HepG2 (cell line): ENCODE results near the gene EMC8. TPM values are rescaled to one million over a fixed set of nuclear protein-coding genes. Genes with fewer than 3 reads are reported as not detected.

Source experiments
- ATAC-seq: fragments of 200-7000 bp; cut with Tn5 transposase; 3 replicates; pipeline ENCODE4 v1.9.1; 2020; ENCODE audit warnings: mild to moderate bottlenecking, moderate library complexity
- BruUV-seq: library from RNA; stranded (reverse); fragments of 400-500 nt; replicated peaks from 2 replicates; lab custom pipeline; 2021; lab: Mats Ljungman, UMichigan
- CTCF ChIA-PET: fragments of 300-600 bp; formaldehyde crosslinking; extraction: SDS; loops from one replicate; lab custom pipeline; 2021; ENCODE audit warnings: low total read pairs, inconsistent platforms, low intra/inter-chr PET ratio; lab: Yijun Ruan, JAX
- POLR2A ChIA-PET: fragments of 350-600 bp; sonication (Branson Sonifier 250); formaldehyde crosslinking; loops from one replicate; lab custom pipeline; 2020; ENCODE audit warnings: antibody characterized with exemption, inconsistent platforms; lab: Yijun Ruan, JAX
- DNase-seq: peaks from one replicate; pipeline ENCODE4 v3.0.0-alpha.2; 2015; ENCODE audit warnings: low spot score
- FAIRE-seq: peaks from 3 replicates; lab custom pipeline; 2011; peaks lifted over from hg19 to GRCh38; lab: Jason Lieb, UNC
- H2AFZ ChIP-seq: one replicate; pipeline ENCODE4 v1.6.1; 2011; ENCODE audit warnings: low read length, inconsistent platforms
- H3K27ac ChIP-seq: fragments of 300-600 bp; 3 replicates; pipeline ENCODE4 v1.8.0; 2011; ENCODE audit warnings: mixed run types, mild to moderate bottlenecking, mixed read lengths, low read length, inconsistent platforms; ENCODE audit not compliant: insufficient read depth; ENCODE audit errors: extremely low read length
- H3K27me3 ChIP-seq, 2 experiments: fragments of 200-600 bp in 1 of 2; 2 replicates in 1 of 2; 3 replicates in 1 of 2; pipeline versions ENCODE4 v1.6.0 to v1.8.0; 2011; ENCODE audit warnings: low read length in 2 of 2, mild to moderate bottlenecking in 2 of 2, moderate library complexity in 2 of 2, inconsistent platforms in 1 of 2; ENCODE audit not compliant: insufficient read depth in 2 of 2, control insufficient read depth in 1 of 2
- H3K36me3 ChIP-seq, 2 experiments: fragments of 200-600 bp in 1 of 2; replicated peaks in 1 of 2; 2 replicates in 1 of 2; 3 replicates in 1 of 2; pipeline versions ENCODE4 v1.5.1 to v1.8.0; 2011; ENCODE audit warnings: low read length in 2 of 2, inconsistent platforms in 1 of 2; ENCODE audit not compliant: insufficient read depth in 2 of 2, control insufficient read depth in 1 of 2
- H3K4me1 ChIP-seq: 2 replicates; pipeline ENCODE4 v1.5.1; 2012; ENCODE audit warnings: low read length, inconsistent platforms; ENCODE audit not compliant: insufficient read depth
- H3K4me2 ChIP-seq: 2 replicates; pipeline ENCODE4 v1.6.0; 2011; ENCODE audit warnings: low read depth, low read length, inconsistent platforms
- H3K4me3 ChIP-seq, 3 experiments: fragments of 200-600 bp in 1 of 3; sonication (generic), shearing (Covaris generic) in 1 of 3; replicated peaks in 1 of 3; 2 replicates each; pipeline ENCODE4 v1.5.1; 2011 to 2016; ENCODE audit warnings: low read length in 3 of 3, inconsistent platforms in 2 of 3, low read depth in 2 of 3, mild to moderate bottlenecking in 2 of 3, control low read depth in 1 of 3, mixed read lengths in 1 of 3; ENCODE audit not compliant: insufficient read depth in 1 of 3
- H3K79me2 ChIP-seq: one replicate; pipeline ENCODE4 v1.6.1; 2011; ENCODE audit warnings: low read length, inconsistent platforms; ENCODE audit not compliant: insufficient read depth
- H3K9ac ChIP-seq: 2 replicates; pipeline ENCODE4 v1.6.0; 2011; ENCODE audit warnings: mild to moderate bottlenecking, low read depth, low read length, inconsistent platforms; ENCODE audit not compliant: insufficient read depth
- H3K9me3 ChIP-seq: 2 replicates; pipeline ENCODE4 v1.5.1; 2012; ENCODE audit warnings: mild to moderate bottlenecking, low read length
- H4K20me1 ChIP-seq: 2 replicates; pipeline ENCODE4 v1.6.0; 2011; ENCODE audit warnings: inconsistent platforms, mild to moderate bottlenecking, low read length, moderate library complexity; ENCODE audit not compliant: insufficient read depth
- AGO2 ChIP-seq: fragments of 200-400 bp; formaldehyde crosslinking; optimal IDR thresholded peaks from 2 replicates; pipeline ENCODE3; 2017; ENCODE audit warnings: mild to moderate bottlenecking, low read depth, low read length, moderate library complexity
- CENPBD1 ChIP-seq: sonication (generic); formaldehyde crosslinking; IDR thresholded peaks from 2 replicates; pipeline ENCODE4 v1.8.0; 2022; ENCODE audit warnings: missing genetic modification reagents, low read depth, mild to moderate bottlenecking, borderline replicate concordance
- GTF2F1 ChIP-seq: fragments of 150-350 bp; IDR thresholded peaks from 2 replicates; pipeline ENCODE4 v1.6.1; 2014; ENCODE audit warnings: low read length
- MATR3 ChIP-seq: sonication (generic); formaldehyde crosslinking; IDR thresholded peaks from 2 replicates; pipeline ENCODE4 v1.4.0; 2020; ENCODE audit warnings: missing genetic modification reagents
- MIER3 ChIP-seq: IDR thresholded peaks from 2 replicates; pipeline ENCODE4 v1.6.1; 2016; ENCODE audit warnings: missing compliant biosample characterization, borderline replicate concordance
- PITX1 ChIP-seq: sonication (generic); formaldehyde crosslinking; IDR thresholded peaks from 2 replicates; pipeline ENCODE4 v1.5.1; 2020; ENCODE audit warnings: mild to moderate bottlenecking, missing genetic modification reagents
- ZBTB4 ChIP-seq: sonication (generic); formaldehyde crosslinking; IDR thresholded peaks from 2 replicates; pipeline ENCODE4 v1.4.0; 2020; ENCODE audit warnings: missing genetic modification reagents, mild to moderate bottlenecking, borderline replicate concordance
- ZNF230 ChIP-seq: sonication (generic); formaldehyde crosslinking; IDR thresholded peaks from 2 replicates; pipeline ENCODE4 v1.4.0; 2020; ENCODE audit warnings: mild to moderate bottlenecking, missing genetic modification reagents
- ZNF296 ChIP-seq: sonication (generic); formaldehyde crosslinking; conservative IDR thresholded peaks from 2 replicates; pipeline ENCODE4 v1.5.0; 2020; ENCODE audit warnings: mild to moderate bottlenecking, missing genetic modification reagents
- ZNF775 ChIP-seq: sonication (generic); formaldehyde crosslinking; IDR thresholded peaks from 2 replicates; pipeline ENCODE4 v1.4.0; 2020; ENCODE audit warnings: missing genetic modification reagents, mild to moderate bottlenecking, moderate library complexity, borderline replicate concordance
- WGBS: methylation state at CpG from one replicate; pipeline ENCODE4 v1.1.6; 2017; ENCODE audit warnings: low lambda C conversion rate; 5-methylcytosine and 5-hydroxymethylcytosine counted together
- in situ Hi-C: cut with HindIII; loops from 2 replicates; pipeline ENCODE4 v1.10.0; 2017; ENCODE audit warnings: low pct_unique_long_range_greater_than_20kb; ENCODE audit not compliant: extremely low pct_ligation_motif_present
- intact Hi-C: fragments of 100-400 bp; cut with micrococcal nuclease; formaldehyde crosslinking; loops from one replicate; pipeline ENCODE4 v1.10.0; 2022; ENCODE audit not compliant: unreplicated experiment
- polyA plus RNA-seq, 8 experiments: library from polyadenylated mRNA; depleted of rRNA in 3 of 8; stranded (reverse) in 7 of 8; unstranded in 1 of 8; fragments of >200 nt; fragmentation: Illumina TruSeq in 4 of 8; extraction: Trizol in 4 of 8; gene quantifications; 2 replicates each; pipeline versions ENCODE4 v1.2.1 to v1.2.3, GENCODE V29; 2011 to 2016; ENCODE audit warnings: low read depth in 4 of 8, missing spikeins in 1 of 8, mixed read lengths in 1 of 8; ENCODE audit not compliant: insufficient read depth in 1 of 8
- total RNA-seq, 5 experiments: library from RNA; depleted of rRNA; stranded (reverse); fragments of >200 nt; fragmentation: Illumina TruSeq; extraction: Trizol; gene quantifications; 2 replicates each; pipeline ENCODE4 v1.2.3, GENCODE V29; 2016; ENCODE audit warnings: low read depth in 1 of 5

The EMC8 gene
- total and polyA plus RNA-seq, 2 of the 13 experiments (the other 11 are each of a cell fraction or from before 2014, with no cell fraction given) = 55.0 to 76.0 TPM

GRCh38 chr16:85765211-85765610 is 34.1 kb downstream of the EMC8 start:
- H3K4me1 ChIP-seq = no peaks in the 10 kb centered on the region
- no peak overlapping the region for H3K27ac ChIP-seq
- H3K36me3 ChIP-seq = no peaks in the 10 kb centered on the region
- no peak overlapping the region for H3K9ac ChIP-seq
- CTCF ChIA-PET = no interaction called here
- no peak overlapping the region for H3K4me2 ChIP-seq
- H3K79me2 ChIP-seq = no peaks in the 10 kb centered on the region
- no peak for FAIRE-seq
- H4K20me1 ChIP-seq = no peaks in the 10 kb centered on the region
- no peak overlapping the region for H2AFZ ChIP-seq
- WGBS = 66% methylated on average over 7 of the region's 8 CpGs
- no peak overlapping the region for H3K4me3 ChIP-seq
- no TSS peak for BruUV-seq
- TF ChIP-seq ZNF230 (CRISPR knock-in tag) (no peak), PITX1 (CRISPR knock-in tag) (no peak), CENPBD1 (CRISPR knock-in tag) (no peak), ZBTB4 (CRISPR knock-in tag) (no peak), MIER3 (CRISPR knock-in tag) (no peak), ZNF296 (CRISPR knock-in tag) (no peak), GTF2F1 (no peak), AGO2 (no peak), ZNF775 (no peak), MATR3 (CRISPR knock-in tag) (no peak)
- ATAC-seq = no peak
- H3K9me3 ChIP-seq = no peaks in the 10 kb centered on the region
- H3K27me3 ChIP-seq = peaks cover 3 to 24% of the 10 kb centered on the region in 2 experiments; a peak in 3 of 5 replicates
- intact Hi-C loops (no loop called here), in situ Hi-C loops (no loop called here)
- DNase-seq = no peak
- POLR2A ChIA-PET = no interaction called here
